Progenitor cell of endocrine pancreas (in vitro differentiated cells): ENCODE measurements around the gene THAP7. TPM values are rescaled to one million over a fixed set of nuclear protein-coding genes. Genes with fewer than 3 reads are reported as not detected.

Source experiments
- DNase-seq: peaks from one replicate; pipeline ENCODE4 v3.0.0; 2021; ENCODE audit warnings: low spot score; ENCODE audit not compliant: unreplicated experiment
- H3K27ac Mint-ChIP-seq: 2 replicates; pipeline ENCODE4 v1.8.0; 2021; ENCODE audit warnings: mild to moderate bottlenecking, moderate library complexity, mixed read lengths
- H3K27me3 Mint-ChIP-seq: 2 replicates; pipeline ENCODE4 v1.8.0; 2021; ENCODE audit warnings: mixed read lengths
- H3K36me3 Mint-ChIP-seq: 2 replicates; pipeline ENCODE4 v1.8.0; 2022; ENCODE audit warnings: mixed read lengths; ENCODE audit not compliant: insufficient read depth
- H3K4me1 Mint-ChIP-seq: 2 replicates; pipeline ENCODE4 v1.8.0; 2021; ENCODE audit warnings: low read depth, mixed read lengths
- H3K4me3 Mint-ChIP-seq: 2 replicates; pipeline ENCODE4 v1.8.0; 2021; ENCODE audit warnings: low read depth, mild to moderate bottlenecking, moderate library complexity, mixed read lengths
- H3K9me3 Mint-ChIP-seq: 2 replicates; pipeline ENCODE4 v1.8.0; 2021; ENCODE audit warnings: low read depth, mixed read lengths
- CTCF ChIP-seq: fragments of 200-600 bp; sonication (generic); IDR thresholded peaks from one replicate; pipeline ENCODE4 v1.5.0; 2021; ENCODE audit warnings: antibody characterized with exemption, mild to moderate bottlenecking; ENCODE audit not compliant: unreplicated experiment
- total RNA-seq: library from RNA; stranded (reverse); gene quantifications from 2 replicates; pipeline ENCODE4 v1.2.1, GENCODE V29; 2021

THAP7 gene
- total RNA-seq, 1 donor from 2014 or later: 17.6 TPM

GRCh38 chr22:20987375-20987774 lies 14.5 kb downstream of the THAP7 start:
- no peak overlapping the region for H3K27ac Mint-ChIP-seq
- H3K4me3 Mint-ChIP-seq: no peak overlapping the region
- peaks cover 5% of the 10 kb centered on the region for H3K4me1 Mint-ChIP-seq
- peaks cover 4% of the 10 kb centered on the region for H3K36me3 Mint-ChIP-seq
- no peak for DNase-seq
- H3K9me3 Mint-ChIP-seq: no peaks in the 10 kb centered on the region
- TF ChIP-seq CTCF: no peak
- H3K27me3 Mint-ChIP-seq: no peaks in the 10 kb centered on the region

- TF ChIP-seq CTCF: no peak
- no peak for DNase-seq
- Mint-ChIP-seq H3K4me3 (no peak overlapping the region), H3K27ac (no peak overlapping the region), H3K36me3 (peaks cover 4% of the 10 kb centered on the region), H3K27me3 (no peaks in the 10 kb centered on the region), H3K9me3 (no peaks in the 10 kb centered on the region), H3K4me1 (peaks cover 8% of the 10 kb centered on the region)
These were observed 15.6 kb downstream of the THAP7 start for GRCh38 chr22:20986365-20986764.

- Mint-ChIP-seq H3K27me3 (no peaks in the 10 kb centered on the region), H3K4me3 (no peak overlapping the region), H3K4me1 (peaks cover 12% of the 10 kb centered on the region)
These were observed 16.2 kb downstream of the THAP7 start for GRCh38 chr22:20985720-20986119.

GRCh38 chr22:20983081-20983771 lies 18.7 kb downstream of the THAP7 start:
- no peak for TF ChIP-seq CTCF
- Mint-ChIP-seq H3K27me3 (peaks cover 2% of the 10 kb centered on the region), H3K36me3 (peaks cover 2% of the 10 kb centered on the region), H3K4me1 (peaks cover 21% of the 10 kb centered on the region), H3K27ac (no peak overlapping the region), H3K9me3 (peaks cover 3% of the 10 kb centered on the region), H3K4me3 (peak overlapping the region; percentile 96)
- no peak for DNase-seq

More at GRCh38 chr22:20985720-20986119, 16.2 kb downstream of the THAP7 start:
- H3K36me3 Mint-ChIP-seq: peaks cover 4% of the 10 kb centered on the region
- no peaks in the 10 kb centered on the region for H3K9me3 Mint-ChIP-seq
- no peak for TF ChIP-seq CTCF
- no peak overlapping the region for H3K27ac Mint-ChIP-seq
- no peak for DNase-seq

GRCh38 chr22:20982563-20982882 lies 19.4 kb downstream of the THAP7 start:
- Mint-ChIP-seq H3K4me3 (peak overlapping the region; percentile 96), H3K9me3 (peaks cover 3% of the 10 kb centered on the region), H3K36me3 (peaks cover 2% of the 10 kb centered on the region), H3K4me1 (peaks cover 21% of the 10 kb centered on the region), H3K27ac (peak overlapping the region; percentile 39), H3K27me3 (peaks cover 2% of the 10 kb centered on the region)
- no peak for DNase-seq
- no peak for TF ChIP-seq CTCF
